MM.1S (cell line): ENCODE results near the gene SEMA3D.

Source experiments
- EZH2phosphoT487 ChIP-seq: fragments of 300-600 bp; sonication (generic); IDR thresholded peaks from 2 replicates; pipeline ENCODE4 v1.6.1; 2018; ENCODE audit warnings: antibody characterized with exemption, low read length
- TF ChIP-seq, protein P1 (sequence below): fragments of 300-600 bp; sonication (generic); IDR thresholded peaks from 2 replicates; pipeline ENCODE4 v1.5.1; 2016; ENCODE audit warnings: antibody characterized with exemption, low read length, mixed read lengths

GRCh38 chr7:85220023-85220422, 33.2 kb upstream of the SEMA3D start:
- TF ChIP-seq EZH2phosphoT487, result no peak
- TF ChIP-seq, protein P1, sequence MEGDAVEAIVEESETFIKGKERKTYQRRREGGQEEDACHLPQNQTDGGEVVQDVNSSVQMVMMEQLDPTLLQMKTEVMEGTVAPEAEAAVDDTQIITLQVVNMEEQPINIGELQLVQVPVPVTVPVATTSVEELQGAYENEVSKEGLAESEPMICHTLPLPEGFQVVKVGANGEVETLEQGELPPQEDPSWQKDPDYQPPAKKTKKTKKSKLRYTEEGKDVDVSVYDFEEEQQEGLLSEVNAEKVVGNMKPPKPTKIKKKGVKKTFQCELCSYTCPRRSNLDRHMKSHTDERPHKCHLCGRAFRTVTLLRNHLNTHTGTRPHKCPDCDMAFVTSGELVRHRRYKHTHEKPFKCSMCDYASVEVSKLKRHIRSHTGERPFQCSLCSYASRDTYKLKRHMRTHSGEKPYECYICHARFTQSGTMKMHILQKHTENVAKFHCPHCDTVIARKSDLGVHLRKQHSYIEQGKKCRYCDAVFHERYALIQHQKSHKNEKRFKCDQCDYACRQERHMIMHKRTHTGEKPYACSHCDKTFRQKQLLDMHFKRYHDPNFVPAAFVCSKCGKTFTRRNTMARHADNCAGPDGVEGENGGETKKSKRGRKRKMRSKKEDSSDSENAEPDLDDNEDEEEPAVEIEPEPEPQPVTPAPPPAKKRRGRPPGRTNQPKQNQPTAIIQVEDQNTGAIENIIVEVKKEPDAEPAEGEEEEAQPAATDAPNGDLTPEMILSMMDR, result no peak
